PC-3 (cell line): ENCODE results near the gene CCDC87.
"Not testable (repeated sequence)": the region's sequence is repeated elsewhere in the genome, so short reads cannot be mapped to it uniquely, and the experiment has no call there.

Experiments
- EZH2 ChIP-seq: fragments of 300-600 bp; sonication (generic); IDR thresholded peaks from one replicate; pipeline ENCODE4 v1.6.1; 2017; ENCODE audit warnings: antibody characterized with exemption, mild to moderate bottlenecking, low read length; ENCODE audit not compliant: unreplicated experiment
- EZH2phosphoT487 ChIP-seq: fragments of 300-600 bp; sonication (generic); IDR thresholded peaks from 2 replicates; pipeline ENCODE4 v1.6.1; 2018; ENCODE audit warnings: mild to moderate bottlenecking, antibody characterized with exemption, low read length, borderline replicate concordance
- TF ChIP-seq, protein P1 (sequence below): fragments of 300-600 bp; sonication (generic); conservative IDR thresholded peaks from 2 replicates; pipeline ENCODE4 v1.5.1; 2017; ENCODE audit warnings: antibody characterized with exemption, low read depth, mild to moderate bottlenecking, low read length

DNA sequence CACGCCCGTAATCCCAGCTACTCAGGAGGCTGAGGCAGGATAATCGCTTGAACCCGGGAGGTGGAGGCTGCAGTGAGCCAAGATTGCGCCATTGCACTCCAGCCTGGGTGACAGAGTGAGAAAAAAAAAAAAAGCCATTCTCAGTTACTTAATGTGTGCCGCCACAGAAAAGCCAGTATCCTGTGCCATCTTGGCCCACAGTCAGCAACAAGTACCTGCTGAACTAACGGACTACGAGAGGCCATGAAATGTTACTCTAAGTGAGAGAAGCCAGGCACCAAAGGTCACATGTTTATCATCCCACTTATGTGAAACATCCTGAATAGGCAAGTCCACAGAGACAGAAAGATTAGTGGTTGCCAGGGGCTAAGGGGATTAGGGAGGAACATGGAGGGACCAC lies 52.3 kb downstream of the CCDC87 start:
- TF ChIP-seq, protein P1, sequence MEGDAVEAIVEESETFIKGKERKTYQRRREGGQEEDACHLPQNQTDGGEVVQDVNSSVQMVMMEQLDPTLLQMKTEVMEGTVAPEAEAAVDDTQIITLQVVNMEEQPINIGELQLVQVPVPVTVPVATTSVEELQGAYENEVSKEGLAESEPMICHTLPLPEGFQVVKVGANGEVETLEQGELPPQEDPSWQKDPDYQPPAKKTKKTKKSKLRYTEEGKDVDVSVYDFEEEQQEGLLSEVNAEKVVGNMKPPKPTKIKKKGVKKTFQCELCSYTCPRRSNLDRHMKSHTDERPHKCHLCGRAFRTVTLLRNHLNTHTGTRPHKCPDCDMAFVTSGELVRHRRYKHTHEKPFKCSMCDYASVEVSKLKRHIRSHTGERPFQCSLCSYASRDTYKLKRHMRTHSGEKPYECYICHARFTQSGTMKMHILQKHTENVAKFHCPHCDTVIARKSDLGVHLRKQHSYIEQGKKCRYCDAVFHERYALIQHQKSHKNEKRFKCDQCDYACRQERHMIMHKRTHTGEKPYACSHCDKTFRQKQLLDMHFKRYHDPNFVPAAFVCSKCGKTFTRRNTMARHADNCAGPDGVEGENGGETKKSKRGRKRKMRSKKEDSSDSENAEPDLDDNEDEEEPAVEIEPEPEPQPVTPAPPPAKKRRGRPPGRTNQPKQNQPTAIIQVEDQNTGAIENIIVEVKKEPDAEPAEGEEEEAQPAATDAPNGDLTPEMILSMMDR, result not testable (repeated sequence)
- not testable (repeated sequence) for TF ChIP-seq EZH2, EZH2phosphoT487
